NCI-H460 (cell line): ENCODE results near the gene MAP6. TPM values are rescaled to one million over a fixed set of nuclear protein-coding genes. Genes with fewer than 3 reads are reported as not detected.

Source experiments
- DNase-seq: peaks from one replicate; pipeline ENCODE4 v3.0.0-alpha.2; 2016; ENCODE audit warnings: low read depth; ENCODE audit errors: extremely low read depth
- total RNA-seq: library from RNA; depleted of rRNA; stranded (reverse); fragments of >200 nt; shearing (Covaris generic); gene quantifications from 2 replicates; pipeline ENCODE4 v1.2.3, GENCODE V29; 2014

Gene MAP6
- total RNA-seq, 1 experiment from 2014 or later, result 0.05 TPM

GRCh38 chr11:75633409-75634066, 35.3 kb downstream of the MAP6 start:
- no peak for DNase-seq

GRCh38 chr11:75632962-75633361, 35.9 kb downstream of the MAP6 start:
- no peak for DNase-seq

GRCh38 chr11:75632450-75632849, 36.4 kb downstream of the MAP6 start:
- DNase-seq, result no peak

- no peak for DNase-seq
Measured at GRCh38 chr11:75631086-75631730, 37.6 kb downstream of the MAP6 start.

- DNase-seq, result no peak
Measured at GRCh38 chr11:75627906-75628668, 40.8 kb downstream of the MAP6 start.

- no peak for DNase-seq
Measured at GRCh38 chr11:75626889-75627529, 41.8 kb downstream of the MAP6 start.

GRCh38 chr11:75625991-75626888, 42.6 kb downstream of the MAP6 start:
- DNase-seq, result no peak

GRCh38 chr11:75625021-75625420, 43.8 kb downstream of the MAP6 start:
- no peak for DNase-seq

GRCh38 chr11:75616281-75616680, 52.6 kb downstream of the MAP6 start:
- DNase-seq, result no peak

- no peak for DNase-seq
Measured at GRCh38 chr11:75615751-75616150, 53.1 kb downstream of the MAP6 start.

- DNase-seq, result no peak
Measured at GRCh38 chr11:75611823-75612222, 57.0 kb downstream of the MAP6 start.

- DNase-seq, result no peak
Measured at GRCh38 chr11:75606099-75606498, 62.7 kb downstream of the MAP6 start.

- no peak for DNase-seq
Measured at GRCh38 chr11:75603791-75604736, 64.8 kb downstream of the MAP6 start.

GRCh38 chr11:75602951-75603350, 65.9 kb downstream of the MAP6 start:
- no peak for DNase-seq

GRCh38 chr11:75601494-75601893, 67.3 kb downstream of the MAP6 start:
- DNase-seq, result no peak

GRCh38 chr11:75600356-75600755, 68.5 kb downstream of the MAP6 start:
- no peak for DNase-seq

- no peak for DNase-seq
Measured at GRCh38 chr11:75598900-75599299, 69.9 kb downstream of the MAP6 start.

- DNase-seq, result no peak
Measured at GRCh38 chr11:75598264-75598663, 70.6 kb downstream of the MAP6 start.

- no peak for DNase-seq
Measured at GRCh38 chr11:75597636-75598035, 71.2 kb downstream of the MAP6 start.
